ENCODE results near the gene BARD1.

DNA sequence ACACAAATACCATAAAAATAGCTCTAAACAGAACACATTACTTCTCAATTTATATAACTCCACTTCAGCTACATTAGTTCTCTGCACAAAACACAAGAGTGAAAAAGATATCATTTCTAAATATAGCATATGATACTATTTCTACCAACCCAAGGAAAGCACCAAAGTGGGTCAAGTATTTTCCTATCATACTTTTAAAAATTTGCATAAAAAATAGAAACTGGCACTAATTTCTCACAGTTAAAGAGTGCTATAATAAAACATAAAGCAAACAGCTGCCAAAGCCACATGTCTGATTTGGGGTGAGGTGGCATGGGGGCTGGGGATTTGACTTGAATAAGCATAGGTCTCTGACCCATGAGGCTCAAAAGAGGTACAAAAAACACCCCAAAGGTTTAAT lies 61.5 kb downstream of the BARD1 start:
- TF ChIP-seq, protein P1, sequence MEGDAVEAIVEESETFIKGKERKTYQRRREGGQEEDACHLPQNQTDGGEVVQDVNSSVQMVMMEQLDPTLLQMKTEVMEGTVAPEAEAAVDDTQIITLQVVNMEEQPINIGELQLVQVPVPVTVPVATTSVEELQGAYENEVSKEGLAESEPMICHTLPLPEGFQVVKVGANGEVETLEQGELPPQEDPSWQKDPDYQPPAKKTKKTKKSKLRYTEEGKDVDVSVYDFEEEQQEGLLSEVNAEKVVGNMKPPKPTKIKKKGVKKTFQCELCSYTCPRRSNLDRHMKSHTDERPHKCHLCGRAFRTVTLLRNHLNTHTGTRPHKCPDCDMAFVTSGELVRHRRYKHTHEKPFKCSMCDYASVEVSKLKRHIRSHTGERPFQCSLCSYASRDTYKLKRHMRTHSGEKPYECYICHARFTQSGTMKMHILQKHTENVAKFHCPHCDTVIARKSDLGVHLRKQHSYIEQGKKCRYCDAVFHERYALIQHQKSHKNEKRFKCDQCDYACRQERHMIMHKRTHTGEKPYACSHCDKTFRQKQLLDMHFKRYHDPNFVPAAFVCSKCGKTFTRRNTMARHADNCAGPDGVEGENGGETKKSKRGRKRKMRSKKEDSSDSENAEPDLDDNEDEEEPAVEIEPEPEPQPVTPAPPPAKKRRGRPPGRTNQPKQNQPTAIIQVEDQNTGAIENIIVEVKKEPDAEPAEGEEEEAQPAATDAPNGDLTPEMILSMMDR (IDR thresholded peaks at IDR 0.05): no peak
- no peak for TF ChIP-seq EZH2 (IDR thresholded peaks at IDR 0.05; ENCODE audit: borderline replicate concordance, insufficient read depth, low read depth, low read length, poor library complexity, severe bottlenecking)
